ENCODE data around the gene PTPN2.

DNA sequence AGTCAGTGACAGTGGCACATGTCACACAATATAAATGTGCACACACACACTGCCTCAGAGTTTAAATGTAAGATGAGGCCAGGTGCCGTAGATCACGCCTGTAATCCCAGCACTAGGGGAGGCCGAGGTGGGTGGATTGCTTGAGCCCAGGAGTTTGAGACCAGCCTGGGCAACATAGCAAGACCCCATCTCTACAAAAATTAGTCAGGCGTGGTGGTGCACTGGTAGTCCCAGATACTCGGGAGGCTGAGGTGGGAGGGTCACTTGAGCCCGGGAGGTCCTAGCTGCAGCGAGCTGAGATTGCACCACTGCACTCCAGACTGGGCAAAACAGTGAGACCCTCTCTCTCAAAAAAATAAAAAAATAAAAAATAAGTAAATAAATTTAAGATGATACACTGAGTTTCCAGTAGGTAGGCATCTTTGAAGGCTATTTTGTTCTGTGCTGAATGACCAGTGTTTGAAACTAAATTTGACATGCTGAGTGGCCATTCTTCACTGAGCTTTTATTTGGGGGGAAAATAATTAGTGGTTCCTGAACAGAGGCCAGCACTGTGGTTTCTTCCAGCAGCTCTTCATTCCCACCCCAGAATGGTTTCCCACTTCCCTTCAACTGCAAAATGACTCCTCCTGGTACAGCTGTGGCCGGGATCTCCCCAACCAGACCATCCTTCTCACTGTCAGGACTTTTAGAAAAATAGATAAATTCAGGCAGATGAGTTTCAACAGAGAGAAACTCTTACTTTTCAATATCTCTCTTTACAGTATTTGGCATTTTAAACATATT, 136.3 kb downstream of the PTPN2 start:
- TF ChIP-seq ISL1 (CRISPR knock-in tag; IDR thresholded peaks at IDR 0.05): no peak
- no peak for TF ChIP-seq CREB5 (CRISPR knock-in tag; IDR thresholded peaks at IDR 0.05; ENCODE audit: low read depth)
